BLaER1 (cell line): Measurements from ENCODE around the gene APOBEC3G.
A peak's percentile ranks its signal among the peaks of the same experiment; 100 is the strongest.
"Not testable (repeated sequence)": the region's sequence is repeated elsewhere in the genome, so short reads cannot be mapped to it uniquely, and the experiment has no call there.

ENCODE experiments used
- H3K27ac ChIP-seq: shearing (Covaris generic); formaldehyde crosslinking; 2 replicates; pipeline ENCODE4 v1.8.1; 2022
- H3K27me3 ChIP-seq: shearing (Covaris generic); formaldehyde crosslinking; 2 replicates; pipeline ENCODE4 v1.8.1; 2022
- H3K36me3 ChIP-seq: shearing (Covaris generic); formaldehyde crosslinking; 2 replicates; pipeline ENCODE4 v1.8.1; 2022
- H3K4me1 ChIP-seq: shearing (Covaris generic); formaldehyde crosslinking; 2 replicates; pipeline ENCODE4 v1.8.1; 2022
- H3K4me2 ChIP-seq: shearing (Covaris generic); formaldehyde crosslinking; 2 replicates; pipeline ENCODE4 v1.8.1; 2022
- H3K4me3 ChIP-seq: shearing (Covaris generic); formaldehyde crosslinking; 2 replicates; pipeline ENCODE4 v1.8.1; 2022
- H3K9ac ChIP-seq: shearing (Covaris generic); formaldehyde crosslinking; 2 replicates; pipeline ENCODE4 v1.8.1; 2022
- H3K9me3 ChIP-seq: shearing (Covaris generic); formaldehyde crosslinking; 2 replicates; pipeline ENCODE4 v1.8.1; 2022
- H4K20me1 ChIP-seq: shearing (Covaris generic); formaldehyde crosslinking; 2 replicates; pipeline ENCODE4 v1.8.1; 2022
- Cebpa-rat ChIP-seq: shearing (Covaris generic); IDR thresholded peaks from 2 replicates; pipeline ENCODE4 v1.8.1; 2022

Gene APOBEC3G

GRCh38 chr22:39041908-39042307, 35.2 kb upstream of the APOBEC3G start:
- Histone ChIP-seq H3K4me2 (peak overlapping the region; percentile 88), H3K9ac (peak overlapping the region; percentile 82), H3K4me3 (peak overlapping the region; percentile 70)

DNA sequence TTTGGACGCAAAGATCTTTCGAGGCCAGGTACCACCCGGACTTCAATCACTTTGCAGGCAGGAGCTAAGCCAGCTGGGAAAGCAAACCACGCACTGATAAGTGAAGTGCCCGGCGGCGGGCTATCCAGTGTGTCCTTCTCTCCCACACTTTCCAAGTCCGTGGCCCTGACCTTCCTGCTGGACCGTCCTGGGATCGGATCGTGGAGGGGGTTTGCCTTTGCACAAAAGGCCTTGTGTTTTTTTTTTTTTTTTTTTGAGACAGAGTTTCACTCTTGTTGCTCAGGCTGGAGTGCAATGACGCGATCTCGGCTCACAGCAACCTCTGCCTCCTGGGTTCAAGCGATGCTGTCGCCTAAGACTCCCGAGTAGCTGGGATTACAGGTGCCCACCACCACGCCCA, 34.0 kb upstream of the APOBEC3G start:
- not testable (repeated sequence) for H3K9ac ChIP-seq, H3K27me3 ChIP-seq, H4K20me1 ChIP-seq, H3K27ac ChIP-seq, H3K4me3 ChIP-seq, H3K9me3 ChIP-seq, H3K4me2 ChIP-seq
- peaks cover 40% of the 10 kb centered on the region for H3K4me1 ChIP-seq
- peaks cover 21% of the 10 kb centered on the region; the same call in 1 of the 2 replicates for H3K36me3 ChIP-seq

More at GRCh38 chr22:39041908-39042307, 35.2 kb upstream of the APOBEC3G start:
- TF ChIP-seq Cebpa-rat, result no peak
- no peaks in the 10 kb centered on the region for H3K27me3 ChIP-seq
- H3K36me3 ChIP-seq, result peaks cover 21% of the 10 kb centered on the region; the same call in 1 of the 2 replicates
- no peaks in the 10 kb centered on the region for H3K9me3 ChIP-seq
- H3K27ac ChIP-seq, result peak overlapping the region; percentile 76
- no peaks in the 10 kb centered on the region for H4K20me1 ChIP-seq
- H3K4me1 ChIP-seq, result peaks cover 40% of the 10 kb centered on the region

DNA sequence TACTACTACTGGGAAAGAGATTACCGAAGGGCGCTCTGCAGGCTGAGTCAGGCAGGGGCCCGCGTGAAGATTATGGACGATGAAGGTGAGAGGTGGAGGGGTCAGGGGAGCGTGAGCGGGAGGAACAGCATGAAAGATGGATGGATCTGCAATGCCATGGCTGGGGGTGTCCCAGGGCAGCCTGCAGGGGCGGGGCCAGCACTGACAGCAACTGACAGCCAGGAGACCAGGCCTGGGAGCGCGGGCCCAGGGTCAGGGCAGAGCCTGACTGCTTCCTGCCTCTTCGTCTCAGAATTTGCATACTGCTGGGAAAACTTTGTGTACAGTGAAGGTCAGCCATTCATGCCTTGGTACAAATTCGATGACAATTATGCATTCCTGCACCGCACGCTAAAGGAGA, 31.9 kb upstream of the APOBEC3G start:
- H3K9me3 ChIP-seq, result not testable (repeated sequence)

GRCh38 chr22:39049486-39049885, 27.6 kb upstream of the APOBEC3G start:
- H3K9me3 ChIP-seq, H4K20me1 ChIP-seq, H3K27me3 ChIP-seq, H3K9ac ChIP-seq, H3K4me1 ChIP-seq, H3K4me3 ChIP-seq, H3K27ac ChIP-seq, H3K4me2 ChIP-seq: not testable (repeated sequence)
- peaks cover 12% of the 10 kb centered on the region; the same call in 1 of the 2 replicates for H3K36me3 ChIP-seq

More for the DNA sequence above, 31.9 kb upstream of the APOBEC3G start:
- H3K4me1 ChIP-seq, result peaks cover 31% of the 10 kb centered on the region
- not testable (repeated sequence) for H3K4me2 ChIP-seq, H3K27me3 ChIP-seq, H4K20me1 ChIP-seq, H3K4me3 ChIP-seq, H3K27ac ChIP-seq, H3K9ac ChIP-seq
- H3K36me3 ChIP-seq, result peaks cover 21% of the 10 kb centered on the region; the same call in 1 of the 2 replicates

- H3K9me3 ChIP-seq, result peaks cover 23% of the 10 kb centered on the region
- H4K20me1 ChIP-seq, H3K4me2 ChIP-seq, H3K4me3 ChIP-seq, H3K4me1 ChIP-seq, H3K27me3 ChIP-seq, H3K9ac ChIP-seq, H3K36me3 ChIP-seq, H3K27ac ChIP-seq: not testable (repeated sequence)
Measured at GRCh38 chr22:39051844-39052495, 25.1 kb upstream of the APOBEC3G start.

- Histone ChIP-seq H3K27me3 (no peaks in the 10 kb centered on the region), H3K9ac (no peak overlapping the region), H3K9me3 (peaks cover 37% of the 10 kb centered on the region), H3K4me1 (no peaks in the 10 kb centered on the region), H3K27ac (no peak overlapping the region), H4K20me1 (no peaks in the 10 kb centered on the region), H3K4me3 (no peak overlapping the region), H3K4me2 (no peak overlapping the region), H3K36me3 (peaks cover 9% of the 10 kb centered on the region; the same call in 1 of the 2 replicates)
- TF ChIP-seq Cebpa-rat, result no peak
Measured at GRCh38 chr22:39055658-39056057, 21.4 kb upstream of the APOBEC3G start.

DNA sequence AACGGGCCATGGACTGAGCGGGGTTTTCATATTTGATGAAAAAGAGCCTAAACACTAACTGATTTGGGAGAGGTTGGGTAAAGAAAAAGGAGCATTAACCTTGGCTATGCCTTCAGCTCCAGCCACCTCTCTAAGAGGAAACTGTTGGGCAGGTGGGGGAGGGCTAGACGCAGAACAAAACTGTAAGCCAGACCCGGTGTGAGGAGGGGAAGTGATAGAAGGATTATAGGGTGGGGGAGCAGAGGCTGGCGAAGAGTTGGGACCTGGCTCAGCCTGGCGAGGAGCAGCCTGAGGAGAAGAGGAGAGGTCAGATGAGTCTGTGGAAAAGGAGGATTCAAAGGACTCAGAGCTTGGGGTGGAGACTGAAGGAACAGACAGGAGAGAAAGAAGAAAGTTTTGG, 15.8 kb upstream of the APOBEC3G start:
- H4K20me1 ChIP-seq, H3K27me3 ChIP-seq, H3K36me3 ChIP-seq, H3K4me3 ChIP-seq, H3K9ac ChIP-seq, H3K4me2 ChIP-seq, H3K27ac ChIP-seq: not testable (repeated sequence)
- Histone ChIP-seq H3K4me1 (peaks cover 28% of the 10 kb centered on the region), H3K9me3 (peaks cover 20% of the 10 kb centered on the region)

DNA sequence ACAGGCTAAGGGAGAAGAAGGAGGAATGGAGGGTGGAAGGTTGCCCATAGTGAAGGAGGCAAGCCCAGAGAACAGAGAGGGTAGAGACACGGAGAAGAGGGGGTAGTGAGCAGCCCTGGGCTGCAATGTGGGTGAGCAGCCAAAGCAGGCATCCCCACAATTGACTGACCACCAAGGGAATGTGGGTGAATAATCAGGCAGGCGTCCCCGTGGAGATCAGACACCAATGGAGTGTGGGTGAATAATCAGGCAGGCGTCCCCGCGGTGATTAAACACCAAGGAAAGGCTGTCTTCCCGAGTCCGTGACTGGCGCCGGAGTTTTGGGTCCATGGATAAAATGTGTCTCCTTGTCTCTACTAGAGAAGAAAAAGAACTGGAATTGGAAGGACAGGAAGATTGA, 15.1 kb upstream of the APOBEC3G start:
- H3K4me2 ChIP-seq, H3K9ac ChIP-seq, H3K36me3 ChIP-seq, H4K20me1 ChIP-seq, H3K27ac ChIP-seq, H3K27me3 ChIP-seq, H3K4me3 ChIP-seq: not testable (repeated sequence)
- H3K9me3 ChIP-seq, result peaks cover 15% of the 10 kb centered on the region
- H3K4me1 ChIP-seq, result peaks cover 35% of the 10 kb centered on the region

DNA sequence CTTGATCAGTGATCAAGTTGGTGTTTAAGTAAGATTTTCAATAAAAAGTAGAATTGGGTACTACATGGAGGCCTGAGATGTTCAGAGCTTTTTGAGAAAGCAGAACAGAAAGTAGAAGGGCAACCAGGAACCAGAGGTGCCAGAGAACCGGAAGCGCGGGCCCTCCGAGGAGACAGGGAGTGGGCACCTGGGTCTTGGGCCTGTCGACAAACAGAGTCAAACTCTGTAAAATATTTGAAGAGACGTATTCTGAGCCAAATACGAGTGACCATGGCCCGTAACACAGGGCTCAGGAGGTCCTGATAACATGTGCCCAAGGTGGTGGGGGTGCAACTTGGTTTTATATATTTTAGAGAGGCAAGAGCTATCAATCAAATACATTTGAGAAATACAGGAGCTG, 13.2 kb upstream of the APOBEC3G start:
- H3K4me2 ChIP-seq, result peak overlapping the region; percentile 77; the same call in 1 of the 2 replicates

GRCh38 chr22:39066442-39067276, 10.4 kb upstream of the APOBEC3G start:
- H3K9ac ChIP-seq, result peak overlapping the region; percentile 28; the same call in 1 of the 2 replicates
- H4K20me1 ChIP-seq, H3K36me3 ChIP-seq, H3K27me3 ChIP-seq, H3K9me3 ChIP-seq: not testable (repeated sequence)
- H3K4me1 ChIP-seq, result peaks cover 47% of the 10 kb centered on the region
- peak overlapping the region; percentile 73 for H3K27ac ChIP-seq
- peak overlapping the region; percentile 14; the same call in 1 of the 2 replicates for H3K4me3 ChIP-seq
- peak overlapping the region; percentile 77 for H3K4me2 ChIP-seq

More for the DNA sequence above, 13.2 kb upstream of the APOBEC3G start:
- not testable (repeated sequence) for H3K27ac ChIP-seq, H3K36me3 ChIP-seq, H4K20me1 ChIP-seq, H3K9me3 ChIP-seq, H3K27me3 ChIP-seq, H3K4me3 ChIP-seq, H3K9ac ChIP-seq
- H3K4me1 ChIP-seq, result peaks cover 47% of the 10 kb centered on the region
